HG02973 (cell line): Measurements from ENCODE around the gene RAP1GDS1.
"Not testable (repeated sequence)": the region's sequence is repeated elsewhere in the genome, so short reads cannot be mapped to it uniquely, and the experiment has no call there.

Experiments used
- ATAC-seq: cut with Tn5 transposase; IDR thresholded peaks from one replicate; pipeline ENCODE4 v1.9.1; 2021; ENCODE audit warnings: moderate library complexity; ENCODE audit not compliant: unreplicated experiment

The RAP1GDS1 gene

DNA sequence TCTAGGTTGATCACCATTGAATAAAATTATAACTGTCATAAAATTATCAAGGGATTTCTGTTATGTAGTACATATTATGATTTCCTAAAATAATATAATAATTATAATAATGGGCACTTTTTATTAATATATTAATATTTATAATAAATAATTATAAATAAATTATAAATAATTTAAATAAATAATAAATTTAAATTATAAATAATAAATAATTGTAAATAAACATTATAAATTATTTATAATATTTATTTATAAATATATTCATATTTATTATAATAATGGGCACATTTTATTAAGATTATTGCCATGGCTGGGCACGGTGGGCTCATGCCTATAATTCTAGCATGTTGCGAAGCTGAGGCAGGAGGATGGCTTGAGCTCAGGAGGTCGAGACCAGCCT, 24.5 kb downstream of the RAP1GDS1 start:
- ATAC-seq: no peak

DNA sequence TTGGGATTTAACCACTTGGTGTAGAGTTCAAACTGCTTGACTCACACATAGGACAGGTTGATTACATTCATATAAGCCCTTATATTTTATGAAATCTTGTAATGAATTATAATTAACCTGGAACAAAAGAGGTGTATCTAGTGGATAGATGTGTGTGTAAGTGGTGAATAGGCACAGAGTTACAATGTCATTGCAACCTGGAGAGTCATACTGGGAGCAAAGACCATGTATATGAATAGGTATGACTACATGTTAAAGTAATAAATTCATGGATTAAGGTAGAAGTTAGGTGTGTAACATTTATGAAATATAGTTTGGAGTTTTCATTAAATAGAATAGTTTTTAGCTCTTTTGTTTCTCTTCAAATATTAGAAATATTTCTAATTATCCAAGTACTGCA, 26.1 kb downstream of the RAP1GDS1 start:
- ATAC-seq: no peak

- ATAC-seq: not testable (repeated sequence)
Observed at GRCh38 chr4:98288671-98289070, 27.5 kb downstream of the RAP1GDS1 start.

GRCh38 chr4:98289375-98289774, 28.2 kb downstream of the RAP1GDS1 start:
- ATAC-seq: peak; percentile 72

DNA sequence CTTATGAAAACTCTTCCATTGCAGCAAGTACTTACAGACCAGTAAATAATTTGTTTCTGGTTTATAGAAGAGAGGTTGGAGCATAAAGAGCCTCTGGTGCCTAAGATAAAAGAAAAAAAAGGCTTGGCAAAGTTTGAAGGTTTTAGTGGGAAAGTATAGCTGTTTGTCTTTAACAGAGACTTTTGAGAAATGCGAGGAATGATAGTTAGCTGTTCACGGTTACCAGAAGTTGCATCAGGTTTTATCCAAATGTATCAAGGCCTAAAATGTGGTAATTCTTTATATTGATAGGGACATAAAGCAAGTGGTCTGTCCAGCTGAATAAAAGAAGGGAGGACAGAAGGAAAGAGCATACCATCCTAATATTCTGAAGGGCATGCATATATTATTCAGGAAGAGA, 29.3 kb downstream of the RAP1GDS1 start:
- no peak for ATAC-seq

GRCh38 chr4:98293104-98293887, 32.1 kb downstream of the RAP1GDS1 start:
- ATAC-seq: no peak

GRCh38 chr4:98298022-98298421, 36.8 kb downstream of the RAP1GDS1 start:
- ATAC-seq: no peak

- no peak for ATAC-seq
Observed at GRCh38 chr4:98300706-98301105, 39.5 kb downstream of the RAP1GDS1 start.

- ATAC-seq: no peak
Observed at GRCh38 chr4:98305576-98305975, 44.4 kb downstream of the RAP1GDS1 start.

GRCh38 chr4:98310867-98311266, 49.7 kb downstream of the RAP1GDS1 start:
- no peak for ATAC-seq

GRCh38 chr4:98311656-98312055, 50.5 kb downstream of the RAP1GDS1 start:
- ATAC-seq: no peak

GRCh38 chr4:98314791-98315565, 53.8 kb downstream of the RAP1GDS1 start:
- ATAC-seq: no peak

GRCh38 chr4:98318521-98318920, 57.3 kb downstream of the RAP1GDS1 start:
- no peak for ATAC-seq

DNA sequence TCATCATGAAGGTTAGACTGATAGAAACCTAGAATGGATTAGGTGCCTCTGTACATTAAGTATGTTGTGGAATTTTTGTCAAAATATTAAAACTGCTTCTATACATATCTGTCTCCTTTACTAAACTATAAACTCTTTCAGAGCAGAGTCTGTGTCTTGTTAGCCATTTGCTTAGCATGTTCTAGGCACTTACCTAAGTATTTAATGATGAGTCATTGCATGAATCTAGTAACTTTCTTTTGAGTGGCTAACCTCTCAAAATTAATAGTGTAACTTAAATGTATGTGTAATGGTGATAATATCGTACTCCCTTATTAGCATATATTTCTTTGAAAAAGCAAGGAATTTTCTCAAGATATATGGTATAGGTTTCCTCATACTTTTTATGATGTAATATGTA, 57.8 kb downstream of the RAP1GDS1 start:
- no peak for ATAC-seq

GRCh38 chr4:98326168-98326567, 65.0 kb downstream of the RAP1GDS1 start:
- ATAC-seq: no peak

DNA sequence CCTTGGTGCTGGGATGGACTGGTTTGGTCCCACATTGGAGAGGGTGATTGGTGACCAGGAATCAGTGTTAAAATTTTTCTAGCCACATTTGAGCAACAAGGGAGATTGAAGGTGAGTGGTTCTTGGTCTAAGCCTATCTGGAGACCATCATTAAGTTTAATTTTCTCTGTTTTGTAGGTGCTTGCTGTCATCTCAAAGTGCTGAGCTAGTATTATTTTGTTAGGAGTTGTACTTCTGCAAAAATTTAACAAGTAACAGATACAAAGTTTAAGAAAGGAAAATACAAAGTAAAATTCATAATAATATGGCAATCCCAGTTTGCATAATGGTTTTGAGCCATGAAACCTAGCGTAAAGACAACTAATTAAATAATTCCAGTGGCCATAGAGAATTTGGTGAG, 66.5 kb downstream of the RAP1GDS1 start:
- no peak for ATAC-seq

DNA sequence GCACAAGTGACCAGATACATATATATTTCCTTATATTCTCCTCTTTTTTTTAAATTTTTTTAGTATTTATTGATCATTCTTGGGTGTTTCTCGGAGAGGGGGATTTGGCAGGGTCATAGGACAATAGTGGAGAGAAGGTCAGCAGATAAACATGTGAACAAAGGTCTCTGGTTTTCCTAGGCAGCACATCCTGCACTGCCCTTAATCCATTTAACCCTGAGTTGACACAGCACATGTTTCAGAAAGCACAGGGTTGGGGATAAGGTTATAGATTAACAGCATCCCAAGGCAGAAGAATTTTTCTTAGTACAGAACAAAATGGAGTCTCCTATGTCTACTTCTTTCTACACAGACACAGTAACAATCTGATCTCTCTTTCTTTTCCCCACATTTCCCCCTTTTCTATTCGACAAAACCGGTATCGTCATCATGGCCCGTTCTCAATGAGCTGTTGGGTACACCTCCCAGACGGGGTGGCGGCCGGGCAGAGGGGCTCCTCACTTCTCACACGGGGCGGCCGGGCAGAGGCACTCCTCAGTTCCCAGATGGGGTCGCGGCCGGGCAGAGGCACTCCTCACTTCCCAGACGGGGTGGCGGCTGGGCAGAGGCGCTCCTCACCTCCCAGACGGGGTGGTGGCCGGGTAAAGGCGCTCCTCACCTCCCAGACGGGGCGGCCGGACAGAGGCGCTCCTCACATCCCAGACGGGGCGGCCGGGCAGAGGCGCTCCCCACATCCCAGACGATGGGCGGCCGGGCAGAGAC, 68.9 kb downstream of the RAP1GDS1 start:
- ATAC-seq: not testable (repeated sequence)

GRCh38 chr4:98332017-98332416, 70.8 kb downstream of the RAP1GDS1 start:
- ATAC-seq: no peak

DNA sequence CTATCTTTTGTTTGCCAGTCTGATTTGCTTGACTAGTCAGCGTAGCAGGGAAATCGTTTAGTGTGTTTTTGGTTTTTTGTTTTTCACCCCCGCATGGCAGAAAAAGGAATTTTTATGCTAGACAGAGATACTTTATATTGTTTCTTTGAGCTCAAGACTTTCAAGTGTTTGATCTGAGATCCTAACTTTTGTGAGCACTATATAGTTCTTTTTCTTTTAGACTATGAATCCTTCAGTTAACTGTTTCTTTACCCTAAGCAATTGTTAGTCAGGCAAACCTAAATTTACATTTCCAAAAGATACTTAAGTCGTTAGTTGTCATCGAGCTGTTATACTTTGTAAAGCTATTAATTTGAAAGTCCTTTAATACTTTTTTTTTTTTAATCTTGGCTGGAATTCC, 73.3 kb downstream of the RAP1GDS1 start:
- no peak for ATAC-seq

GRCh38 chr4:98338761-98339438, 77.7 kb downstream of the RAP1GDS1 start:
- no peak for ATAC-seq

GRCh38 chr4:98341309-98341708, 80.1 kb downstream of the RAP1GDS1 start:
- no peak for ATAC-seq
